Right atrium auricular region (tissue), 2 donors: ENCODE measurements around the gene VSTM2B. TPM values are rescaled to one million over a fixed set of nuclear protein-coding genes. Genes with fewer than 3 reads are reported as not detected.

Experiments
- DNase-seq: peaks from one replicate; pipeline ENCODE4 v3.0.0-alpha.2; 2019; ENCODE audit warnings: low spot score
- H3K27ac ChIP-seq, 2 donors: fragments of 200-600 bp; sonication (generic); 1 replicate in 1 of 2; 2 replicates in 1 of 2; pipeline ENCODE4 v1.5.1; 2016 to 2019
- H3K27me3 ChIP-seq, 2 donors: fragments of 200-600 bp; sonication (generic); one replicate each; pipeline versions ENCODE4 v1.5.1 to v1.6.0; 2017 to 2019
- H3K36me3 ChIP-seq: fragments of 200-600 bp; sonication (generic); one replicate; pipeline ENCODE4 v1.5.1; 2016
- H3K4me1 ChIP-seq, 2 donors: fragments of 200-600 bp; sonication (generic); one replicate each; pipeline versions ENCODE4 v1.5.1 to v1.6.0; 2017 to 2019
- H3K4me3 ChIP-seq, 2 donors: fragments of 200-600 bp; sonication (generic); 1 replicate in 1 of 2; 2 replicates in 1 of 2; pipeline ENCODE4 v1.5.1; 2017 to 2019; ENCODE audit warnings: mild to moderate bottlenecking in 1 of 2, moderate library complexity in 1 of 2
- H3K9me3 ChIP-seq, 2 donors: fragments of 200-600 bp; sonication (generic); one replicate each; pipeline ENCODE4 v1.5.1; 2019
- total RNA-seq, 2 donors: library from RNA; depleted of rRNA; stranded (reverse); fragments of >200 nt; gene quantifications; one replicate each; pipeline ENCODE4 v1.1.0, GENCODE V29; 2016
- TF ChIP-seq, protein P1 (sequence below), 2 donors: fragments of 200-600 bp; sonication (generic); IDR thresholded peaks; one replicate each; pipeline ENCODE4 v1.5.1; 2019; ENCODE audit warnings: antibody characterized with exemption in 2 of 2

VSTM2B gene
- total RNA-seq, 2 donors from 2014 or later = not detected

DNA sequence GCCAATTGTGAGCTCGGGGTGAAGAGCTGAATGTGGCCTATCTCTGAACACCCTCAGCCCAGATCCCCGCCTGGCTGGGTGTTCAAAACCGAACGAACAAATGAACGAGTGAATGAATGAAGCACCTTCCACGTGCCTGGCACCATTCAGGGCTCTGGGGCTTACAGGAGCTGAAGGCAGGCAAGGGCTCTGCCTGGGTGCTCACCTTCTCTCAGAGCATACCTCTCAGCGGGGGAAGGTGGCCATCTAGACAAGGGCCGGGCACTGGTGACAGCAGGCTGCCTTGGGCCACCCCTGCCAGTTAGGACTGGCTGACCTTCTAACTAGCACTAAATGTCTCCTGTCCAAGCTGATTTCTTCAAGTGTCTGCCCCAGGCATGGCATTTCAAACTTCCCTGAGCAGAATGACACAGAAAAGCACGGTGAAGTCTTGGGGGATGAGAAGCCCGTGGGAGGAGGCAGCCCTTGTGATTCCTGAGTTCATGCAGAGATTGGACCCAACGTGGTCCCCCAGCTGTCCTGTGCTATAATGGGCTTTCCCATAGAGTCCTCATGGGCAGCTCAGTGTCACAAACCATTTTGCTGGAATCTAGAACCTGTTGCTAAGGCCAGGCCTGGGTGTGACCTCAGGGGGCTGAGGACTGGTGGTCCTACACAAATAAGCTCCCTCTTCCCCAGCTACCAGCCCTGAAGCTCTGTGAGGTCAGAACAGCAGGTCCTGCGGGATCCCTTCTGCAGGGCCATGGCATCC is 27.9 kb upstream of the VSTM2B start:
- TF ChIP-seq, protein P1, sequence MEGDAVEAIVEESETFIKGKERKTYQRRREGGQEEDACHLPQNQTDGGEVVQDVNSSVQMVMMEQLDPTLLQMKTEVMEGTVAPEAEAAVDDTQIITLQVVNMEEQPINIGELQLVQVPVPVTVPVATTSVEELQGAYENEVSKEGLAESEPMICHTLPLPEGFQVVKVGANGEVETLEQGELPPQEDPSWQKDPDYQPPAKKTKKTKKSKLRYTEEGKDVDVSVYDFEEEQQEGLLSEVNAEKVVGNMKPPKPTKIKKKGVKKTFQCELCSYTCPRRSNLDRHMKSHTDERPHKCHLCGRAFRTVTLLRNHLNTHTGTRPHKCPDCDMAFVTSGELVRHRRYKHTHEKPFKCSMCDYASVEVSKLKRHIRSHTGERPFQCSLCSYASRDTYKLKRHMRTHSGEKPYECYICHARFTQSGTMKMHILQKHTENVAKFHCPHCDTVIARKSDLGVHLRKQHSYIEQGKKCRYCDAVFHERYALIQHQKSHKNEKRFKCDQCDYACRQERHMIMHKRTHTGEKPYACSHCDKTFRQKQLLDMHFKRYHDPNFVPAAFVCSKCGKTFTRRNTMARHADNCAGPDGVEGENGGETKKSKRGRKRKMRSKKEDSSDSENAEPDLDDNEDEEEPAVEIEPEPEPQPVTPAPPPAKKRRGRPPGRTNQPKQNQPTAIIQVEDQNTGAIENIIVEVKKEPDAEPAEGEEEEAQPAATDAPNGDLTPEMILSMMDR (IDR thresholded peaks at IDR 0.05) = no peak
- no peak overlapping the region for H3K27ac ChIP-seq
- no peaks in the 10 kb centered on the region for H3K9me3 ChIP-seq
- H3K4me1 ChIP-seq = no peaks in the 10 kb centered on the region
- H3K4me3 ChIP-seq = no peak overlapping the region
- no peaks in the 10 kb centered on the region for H3K36me3 ChIP-seq
- DNase-seq = no peak
- no peaks in the 10 kb centered on the region for H3K27me3 ChIP-seq

DNA sequence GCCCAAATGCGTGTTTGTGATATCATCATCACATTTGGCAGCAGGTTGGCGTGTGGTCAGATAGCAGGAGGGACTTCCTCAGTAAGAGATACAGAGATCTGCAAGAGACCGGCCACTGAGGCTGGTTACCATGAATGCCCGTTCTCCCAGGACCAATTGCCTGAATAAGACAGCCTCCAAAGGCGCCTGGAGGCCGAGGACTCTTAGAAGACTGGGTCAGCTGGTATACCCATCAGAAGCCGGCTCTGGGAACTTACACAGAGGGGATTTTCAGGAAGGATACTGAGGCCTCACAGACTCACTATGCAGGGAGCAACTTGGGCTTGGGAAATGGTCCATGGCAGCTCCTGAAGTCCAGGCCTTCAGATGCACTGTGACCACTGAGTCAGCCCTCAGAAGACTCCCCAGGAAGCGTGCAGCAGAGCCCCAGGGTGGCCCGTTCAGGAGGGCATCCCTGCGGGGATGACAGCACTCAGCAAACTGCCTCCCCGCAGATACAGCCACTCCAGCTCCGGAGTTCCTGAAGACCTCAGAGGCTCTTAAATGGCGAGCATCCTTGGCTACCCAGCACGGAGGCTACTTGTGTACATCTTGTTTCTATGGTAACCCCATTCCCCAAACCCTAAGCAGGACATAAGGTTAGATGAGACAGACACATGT is 26.4 kb upstream of the VSTM2B start:
- DNase-seq = no peak
- TF ChIP-seq, protein P1 (IDR thresholded peaks at IDR 0.05) = no peak
- Histone ChIP-seq H3K27ac (no peak overlapping the region), H3K4me3 (no peak overlapping the region), H3K36me3 (no peaks in the 10 kb centered on the region), H3K9me3 (no peaks in the 10 kb centered on the region), H3K27me3 (no peaks in the 10 kb centered on the region), H3K4me1 (no peaks in the 10 kb centered on the region)

DNA sequence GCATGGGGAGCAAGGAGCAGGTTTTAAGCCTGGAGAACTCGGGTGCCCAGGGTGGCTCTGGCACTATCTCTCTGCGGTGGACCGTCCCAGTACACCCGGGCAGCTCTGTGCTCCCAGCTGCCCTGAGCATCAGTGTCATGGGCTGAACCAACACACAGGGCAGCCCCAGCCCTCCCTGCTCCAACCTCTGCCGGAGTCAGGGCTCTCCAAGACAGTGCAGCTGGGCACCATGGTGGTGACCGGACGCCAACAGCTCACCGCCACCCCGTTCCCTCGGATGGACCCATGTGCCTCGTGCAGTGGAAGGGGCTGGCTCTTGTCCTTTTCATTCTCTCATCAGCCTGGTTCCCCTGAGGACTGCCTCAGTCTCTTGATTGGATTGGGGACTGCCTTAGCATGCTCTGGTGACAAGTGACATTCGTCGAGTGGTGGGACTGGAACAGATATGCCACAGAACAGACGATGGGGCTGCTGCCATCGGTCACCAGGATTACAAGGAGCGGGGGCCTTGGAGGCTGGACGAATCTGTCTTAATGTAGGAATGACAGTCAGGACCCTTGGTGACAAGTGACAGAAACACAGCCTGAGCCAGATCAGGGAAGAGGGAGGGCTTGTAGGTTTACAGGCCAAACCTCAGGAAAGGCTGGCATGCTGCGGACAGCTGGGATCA is 25.7 kb upstream of the VSTM2B start:
- no peak for DNase-seq
- Histone ChIP-seq H3K27me3 (no peaks in the 10 kb centered on the region), H3K4me1 (no peaks in the 10 kb centered on the region), H3K4me3 (no peak overlapping the region), H3K9me3 (no peaks in the 10 kb centered on the region), H3K27ac (no peak overlapping the region), H3K36me3 (no peaks in the 10 kb centered on the region)
- TF ChIP-seq, protein P1 (IDR thresholded peaks at IDR 0.05) = no peak

DNA sequence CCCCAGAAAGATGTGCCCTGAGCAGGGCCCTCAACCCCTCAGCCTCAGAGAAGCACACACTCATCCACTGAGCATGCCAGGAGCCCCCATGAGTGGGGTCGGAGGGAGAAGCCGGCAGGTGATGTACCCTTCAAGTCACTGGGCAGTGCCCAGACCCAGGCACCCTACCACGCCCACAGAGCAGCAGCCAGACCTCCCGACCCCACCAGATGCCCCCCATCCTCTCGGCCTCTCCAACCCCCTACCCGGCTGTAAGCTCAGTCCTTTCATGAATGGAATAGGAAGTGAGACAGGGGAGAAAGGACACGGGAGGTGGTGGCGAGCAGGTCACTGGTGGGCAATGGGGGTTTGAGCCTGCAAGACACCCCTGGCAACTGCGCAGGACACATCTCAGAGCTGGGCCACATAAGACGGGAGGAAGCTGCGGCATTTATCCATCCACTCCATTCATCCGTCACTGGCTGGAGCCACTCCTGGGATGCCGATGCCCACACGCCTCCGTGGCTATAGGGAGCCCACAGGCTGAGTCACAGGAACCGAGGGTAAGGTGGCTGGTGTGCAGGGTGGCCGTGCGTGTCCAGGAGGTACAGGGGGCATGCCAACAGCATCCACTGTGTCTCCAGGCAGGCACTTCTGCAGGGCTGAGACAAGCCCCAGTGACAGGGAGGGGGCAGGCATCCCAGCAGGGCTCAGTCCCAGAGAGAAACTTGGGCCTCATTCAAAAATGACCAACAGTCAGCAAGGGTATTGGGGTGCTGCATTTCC is 23.8 kb upstream of the VSTM2B start:
- TF ChIP-seq, protein P1 (IDR thresholded peaks at IDR 0.05) = no peak
- Histone ChIP-seq H3K36me3 (no peaks in the 10 kb centered on the region), H3K4me3 (no peak overlapping the region), H3K27ac (no peak overlapping the region), H3K9me3 (no peaks in the 10 kb centered on the region), H3K4me1 (no peaks in the 10 kb centered on the region), H3K27me3 (no peaks in the 10 kb centered on the region)
- no peak for DNase-seq

DNA sequence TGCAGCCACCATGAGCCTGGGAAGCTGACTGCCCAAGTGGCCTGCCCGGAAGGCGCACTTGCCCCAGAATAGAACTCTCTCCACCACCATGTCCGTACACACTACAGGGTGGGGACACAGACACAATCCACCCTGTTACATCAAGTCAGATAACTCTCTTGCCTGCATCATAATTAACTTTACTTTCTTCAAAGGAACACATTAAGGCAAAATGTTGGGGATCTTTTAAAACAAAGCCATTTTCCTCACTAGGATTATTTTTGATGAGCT is 23.3 kb upstream of the VSTM2B start:
- Histone ChIP-seq H3K36me3 (no peaks in the 10 kb centered on the region), H3K4me3 (no peak overlapping the region), H3K27me3 (no peaks in the 10 kb centered on the region), H3K4me1 (no peaks in the 10 kb centered on the region), H3K9me3 (no peaks in the 10 kb centered on the region), H3K27ac (no peak overlapping the region)
- TF ChIP-seq, protein P1 (IDR thresholded peaks at IDR 0.05) = no peak
- no peak for DNase-seq
